ENCODE results near the gene TNNC1. TPM values are rescaled to one million over a fixed set of nuclear protein-coding genes. Genes with fewer than 3 reads are reported as not detected.

Gene TNNC1
- total and polyA plus RNA-seq, 9 of the 15 experiments (the other 6 are each of a cell fraction or from before 2014, with no cell fraction given) = 0.08 to 0.85 (median 0.42) TPM; not detected in 4

DNA sequence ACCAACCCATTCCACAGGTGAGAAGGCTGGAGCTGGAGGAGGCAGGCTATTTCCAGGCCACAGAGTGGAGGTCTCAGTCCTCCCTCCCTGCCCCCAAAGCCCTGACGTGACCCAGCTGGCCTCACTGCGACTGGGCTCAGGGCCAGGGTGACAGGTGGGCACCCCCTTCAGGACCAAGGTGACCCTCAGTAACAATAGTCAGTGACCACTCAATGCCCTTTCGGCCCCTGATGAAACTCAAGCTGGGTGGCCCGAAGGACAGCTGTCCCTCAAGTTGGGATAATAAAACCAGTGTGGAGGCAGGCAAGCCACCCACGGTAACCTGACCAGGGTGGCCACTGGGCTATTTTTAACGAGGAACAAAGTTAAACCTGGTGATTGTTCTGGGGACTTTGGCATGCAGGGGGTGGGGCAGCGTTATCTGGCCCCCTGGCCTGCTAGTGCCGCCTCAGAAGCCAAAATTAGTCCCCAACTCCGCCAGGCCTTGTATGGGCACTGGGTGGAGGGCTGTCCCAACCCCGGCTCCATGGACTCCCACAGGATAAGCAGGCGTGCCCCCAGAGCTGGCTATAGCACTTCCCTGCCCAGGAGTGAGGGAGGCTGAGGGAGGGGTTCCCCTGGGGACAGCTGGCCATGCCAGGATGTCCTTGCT, 1.1 kb downstream of the TNNC1 start (continued):
- TF ChIP-seq, protein P1, sequence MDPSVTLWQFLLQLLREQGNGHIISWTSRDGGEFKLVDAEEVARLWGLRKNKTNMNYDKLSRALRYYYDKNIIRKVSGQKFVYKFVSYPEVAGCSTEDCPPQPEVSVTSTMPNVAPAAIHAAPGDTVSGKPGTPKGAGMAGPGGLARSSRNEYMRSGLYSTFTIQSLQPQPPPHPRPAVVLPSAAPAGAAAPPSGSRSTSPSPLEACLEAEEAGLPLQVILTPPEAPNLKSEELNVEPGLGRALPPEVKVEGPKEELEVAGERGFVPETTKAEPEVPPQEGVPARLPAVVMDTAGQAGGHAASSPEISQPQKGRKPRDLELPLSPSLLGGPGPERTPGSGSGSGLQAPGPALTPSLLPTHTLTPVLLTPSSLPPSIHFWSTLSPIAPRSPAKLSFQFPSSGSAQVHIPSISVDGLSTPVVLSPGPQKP (CRISPR knock-in tag; IDR thresholded peaks at IDR 0.05) = no peak
- TF ChIP-seq, protein P2, sequence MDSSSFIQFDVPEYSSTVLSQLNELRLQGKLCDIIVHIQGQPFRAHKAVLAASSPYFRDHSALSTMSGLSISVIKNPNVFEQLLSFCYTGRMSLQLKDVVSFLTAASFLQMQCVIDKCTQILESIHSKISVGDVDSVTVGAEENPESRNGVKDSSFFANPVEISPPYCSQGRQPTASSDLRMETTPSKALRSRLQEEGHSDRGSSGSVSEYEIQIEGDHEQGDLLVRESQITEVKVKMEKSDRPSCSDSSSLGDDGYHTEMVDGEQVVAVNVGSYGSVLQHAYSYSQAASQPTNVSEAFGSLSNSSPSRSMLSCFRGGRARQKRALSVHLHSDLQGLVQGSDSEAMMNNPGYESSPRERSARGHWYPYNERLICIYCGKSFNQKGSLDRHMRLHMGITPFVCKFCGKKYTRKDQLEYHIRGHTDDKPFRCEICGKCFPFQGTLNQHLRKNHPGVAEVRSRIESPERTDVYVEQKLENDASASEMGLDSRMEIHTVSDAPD (CRISPR knock-in tag; IDR thresholded peaks at IDR 0.05) = no peak
- TF ChIP-seq EP300 (IDR thresholded peaks at IDR 0.05; ENCODE audit: low read length) = no peak
- TF ChIP-seq, protein P3, sequence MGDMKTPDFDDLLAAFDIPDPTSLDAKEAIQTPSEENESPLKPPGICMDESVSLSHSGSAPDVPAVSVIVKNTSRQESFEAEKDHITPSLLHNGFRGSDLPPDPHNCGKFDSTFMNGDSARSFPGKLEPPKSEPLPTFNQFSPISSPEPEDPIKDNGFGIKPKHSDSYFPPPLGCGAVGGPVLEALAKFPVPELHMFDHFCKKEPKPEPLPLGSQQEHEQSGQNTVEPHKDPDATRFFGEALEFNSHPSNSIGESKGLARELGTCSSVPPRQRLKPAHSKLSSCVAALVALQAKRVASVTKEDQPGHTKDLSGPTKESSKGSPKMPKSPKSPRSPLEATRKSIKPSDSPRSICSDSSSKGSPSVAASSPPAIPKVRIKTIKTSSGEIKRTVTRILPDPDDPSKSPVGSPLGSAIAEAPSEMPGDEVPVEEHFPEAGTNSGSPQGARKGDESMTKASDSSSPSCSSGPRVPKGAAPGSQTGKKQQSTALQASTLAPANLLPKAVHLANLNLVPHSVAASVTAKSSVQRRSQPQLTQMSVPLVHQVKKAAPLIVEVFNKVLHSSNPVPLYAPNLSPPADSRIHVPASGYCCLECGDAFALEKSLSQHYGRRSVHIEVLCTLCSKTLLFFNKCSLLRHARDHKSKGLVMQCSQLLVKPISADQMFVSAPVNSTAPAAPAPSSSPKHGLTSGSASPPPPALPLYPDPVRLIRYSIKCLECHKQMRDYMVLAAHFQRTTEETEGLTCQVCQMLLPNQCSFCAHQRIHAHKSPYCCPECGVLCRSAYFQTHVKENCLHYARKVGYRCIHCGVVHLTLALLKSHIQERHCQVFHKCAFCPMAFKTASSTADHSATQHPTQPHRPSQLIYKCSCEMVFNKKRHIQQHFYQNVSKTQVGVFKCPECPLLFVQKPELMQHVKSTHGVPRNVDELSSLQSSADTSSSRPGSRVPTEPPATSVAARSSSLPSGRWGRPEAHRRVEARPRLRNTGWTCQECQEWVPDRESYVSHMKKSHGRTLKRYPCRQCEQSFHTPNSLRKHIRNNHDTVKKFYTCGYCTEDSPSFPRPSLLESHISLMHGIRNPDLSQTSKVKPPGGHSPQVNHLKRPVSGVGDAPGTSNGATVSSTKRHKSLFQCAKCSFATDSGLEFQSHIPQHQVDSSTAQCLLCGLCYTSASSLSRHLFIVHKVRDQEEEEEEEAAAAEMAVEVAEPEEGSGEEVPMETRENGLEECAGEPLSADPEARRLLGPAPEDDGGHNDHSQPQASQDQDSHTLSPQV (IDR thresholded peaks at IDR 0.05) = no peak
- TF ChIP-seq, protein P4, sequence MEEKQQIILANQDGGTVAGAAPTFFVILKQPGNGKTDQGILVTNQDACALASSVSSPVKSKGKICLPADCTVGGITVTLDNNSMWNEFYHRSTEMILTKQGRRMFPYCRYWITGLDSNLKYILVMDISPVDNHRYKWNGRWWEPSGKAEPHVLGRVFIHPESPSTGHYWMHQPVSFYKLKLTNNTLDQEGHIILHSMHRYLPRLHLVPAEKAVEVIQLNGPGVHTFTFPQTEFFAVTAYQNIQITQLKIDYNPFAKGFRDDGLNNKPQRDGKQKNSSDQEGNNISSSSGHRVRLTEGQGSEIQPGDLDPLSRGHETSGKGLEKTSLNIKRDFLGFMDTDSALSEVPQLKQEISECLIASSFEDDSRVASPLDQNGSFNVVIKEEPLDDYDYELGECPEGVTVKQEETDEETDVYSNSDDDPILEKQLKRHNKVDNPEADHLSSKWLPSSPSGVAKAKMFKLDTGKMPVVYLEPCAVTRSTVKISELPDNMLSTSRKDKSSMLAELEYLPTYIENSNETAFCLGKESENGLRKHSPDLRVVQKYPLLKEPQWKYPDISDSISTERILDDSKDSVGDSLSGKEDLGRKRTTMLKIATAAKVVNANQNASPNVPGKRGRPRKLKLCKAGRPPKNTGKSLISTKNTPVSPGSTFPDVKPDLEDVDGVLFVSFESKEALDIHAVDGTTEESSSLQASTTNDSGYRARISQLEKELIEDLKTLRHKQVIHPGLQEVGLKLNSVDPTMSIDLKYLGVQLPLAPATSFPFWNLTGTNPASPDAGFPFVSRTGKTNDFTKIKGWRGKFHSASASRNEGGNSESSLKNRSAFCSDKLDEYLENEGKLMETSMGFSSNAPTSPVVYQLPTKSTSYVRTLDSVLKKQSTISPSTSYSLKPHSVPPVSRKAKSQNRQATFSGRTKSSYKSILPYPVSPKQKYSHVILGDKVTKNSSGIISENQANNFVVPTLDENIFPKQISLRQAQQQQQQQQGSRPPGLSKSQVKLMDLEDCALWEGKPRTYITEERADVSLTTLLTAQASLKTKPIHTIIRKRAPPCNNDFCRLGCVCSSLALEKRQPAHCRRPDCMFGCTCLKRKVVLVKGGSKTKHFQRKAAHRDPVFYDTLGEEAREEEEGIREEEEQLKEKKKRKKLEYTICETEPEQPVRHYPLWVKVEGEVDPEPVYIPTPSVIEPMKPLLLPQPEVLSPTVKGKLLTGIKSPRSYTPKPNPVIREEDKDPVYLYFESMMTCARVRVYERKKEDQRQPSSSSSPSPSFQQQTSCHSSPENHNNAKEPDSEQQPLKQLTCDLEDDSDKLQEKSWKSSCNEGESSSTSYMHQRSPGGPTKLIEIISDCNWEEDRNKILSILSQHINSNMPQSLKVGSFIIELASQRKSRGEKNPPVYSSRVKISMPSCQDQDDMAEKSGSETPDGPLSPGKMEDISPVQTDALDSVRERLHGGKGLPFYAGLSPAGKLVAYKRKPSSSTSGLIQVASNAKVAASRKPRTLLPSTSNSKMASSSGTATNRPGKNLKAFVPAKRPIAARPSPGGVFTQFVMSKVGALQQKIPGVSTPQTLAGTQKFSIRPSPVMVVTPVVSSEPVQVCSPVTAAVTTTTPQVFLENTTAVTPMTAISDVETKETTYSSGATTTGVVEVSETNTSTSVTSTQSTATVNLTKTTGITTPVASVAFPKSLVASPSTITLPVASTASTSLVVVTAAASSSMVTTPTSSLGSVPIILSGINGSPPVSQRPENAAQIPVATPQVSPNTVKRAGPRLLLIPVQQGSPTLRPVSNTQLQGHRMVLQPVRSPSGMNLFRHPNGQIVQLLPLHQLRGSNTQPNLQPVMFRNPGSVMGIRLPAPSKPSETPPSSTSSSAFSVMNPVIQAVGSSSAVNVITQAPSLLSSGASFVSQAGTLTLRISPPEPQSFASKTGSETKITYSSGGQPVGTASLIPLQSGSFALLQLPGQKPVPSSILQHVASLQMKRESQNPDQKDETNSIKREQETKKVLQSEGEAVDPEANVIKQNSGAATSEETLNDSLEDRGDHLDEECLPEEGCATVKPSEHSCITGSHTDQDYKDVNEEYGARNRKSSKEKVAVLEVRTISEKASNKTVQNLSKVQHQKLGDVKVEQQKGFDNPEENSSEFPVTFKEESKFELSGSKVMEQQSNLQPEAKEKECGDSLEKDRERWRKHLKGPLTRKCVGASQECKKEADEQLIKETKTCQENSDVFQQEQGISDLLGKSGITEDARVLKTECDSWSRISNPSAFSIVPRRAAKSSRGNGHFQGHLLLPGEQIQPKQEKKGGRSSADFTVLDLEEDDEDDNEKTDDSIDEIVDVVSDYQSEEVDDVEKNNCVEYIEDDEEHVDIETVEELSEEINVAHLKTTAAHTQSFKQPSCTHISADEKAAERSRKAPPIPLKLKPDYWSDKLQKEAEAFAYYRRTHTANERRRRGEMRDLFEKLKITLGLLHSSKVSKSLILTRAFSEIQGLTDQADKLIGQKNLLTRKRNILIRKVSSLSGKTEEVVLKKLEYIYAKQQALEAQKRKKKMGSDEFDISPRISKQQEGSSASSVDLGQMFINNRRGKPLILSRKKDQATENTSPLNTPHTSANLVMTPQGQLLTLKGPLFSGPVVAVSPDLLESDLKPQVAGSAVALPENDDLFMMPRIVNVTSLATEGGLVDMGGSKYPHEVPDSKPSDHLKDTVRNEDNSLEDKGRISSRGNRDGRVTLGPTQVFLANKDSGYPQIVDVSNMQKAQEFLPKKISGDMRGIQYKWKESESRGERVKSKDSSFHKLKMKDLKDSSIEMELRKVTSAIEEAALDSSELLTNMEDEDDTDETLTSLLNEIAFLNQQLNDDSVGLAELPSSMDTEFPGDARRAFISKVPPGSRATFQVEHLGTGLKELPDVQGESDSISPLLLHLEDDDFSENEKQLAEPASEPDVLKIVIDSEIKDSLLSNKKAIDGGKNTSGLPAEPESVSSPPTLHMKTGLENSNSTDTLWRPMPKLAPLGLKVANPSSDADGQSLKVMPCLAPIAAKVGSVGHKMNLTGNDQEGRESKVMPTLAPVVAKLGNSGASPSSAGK (IDR thresholded peaks at IDR 0.05) = no peak

Measured in K562 (cell line).